Measurements from ENCODE around the gene VPS54.

DNA sequence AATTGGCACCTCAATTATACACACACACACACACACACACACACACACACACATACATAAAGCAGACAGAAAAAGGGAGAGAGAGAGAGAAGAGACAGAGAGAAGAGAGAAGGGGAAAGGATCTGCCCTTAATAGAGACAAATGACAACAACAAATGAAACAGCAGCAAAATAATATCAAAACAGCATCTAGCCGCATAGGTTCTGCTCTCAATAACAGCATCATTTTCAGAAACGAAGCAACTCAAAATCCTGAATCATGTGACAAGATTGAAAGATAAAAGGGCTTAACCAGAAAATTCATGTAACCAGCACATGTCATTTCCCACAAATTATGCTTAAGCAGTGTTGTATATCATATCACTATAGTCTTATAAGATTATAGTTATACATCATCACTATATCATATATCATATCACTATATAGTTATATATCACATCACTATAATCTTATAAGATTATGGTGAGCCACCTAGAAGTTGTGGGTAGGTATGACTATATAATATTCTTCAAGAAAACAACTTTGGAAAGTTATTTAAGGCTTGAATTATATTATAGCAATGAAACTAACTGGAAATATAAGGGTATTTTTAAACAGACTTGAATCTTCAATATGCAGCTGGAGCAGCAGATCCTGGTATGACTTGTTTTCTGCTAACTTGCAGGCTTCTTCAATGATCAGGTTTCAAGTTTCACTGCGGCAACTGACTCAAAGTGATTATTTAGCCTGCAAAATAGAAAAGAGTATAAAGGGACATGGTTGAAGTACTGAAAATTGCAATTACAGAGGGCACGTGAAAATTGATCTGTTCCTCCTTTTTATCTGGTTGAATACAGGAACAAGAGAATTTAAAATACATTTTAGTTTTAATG, 16.1 kb upstream of the VPS54 start:
- TF ChIP-seq POLR2A (IDR thresholded peaks at IDR 0.05; ENCODE audit: low read length): no peak
- TF ChIP-seq GATA1 (IDR thresholded peaks at IDR 0.05; ENCODE audit: low read depth, low read length): no peak

Measured in erythroblast (primary cell).